BE2C (cell line): Measurements from ENCODE around the gene PRPF38A. TPM values are rescaled to one million over a fixed set of nuclear protein-coding genes. Genes with fewer than 3 reads are reported as not detected.

ENCODE experiments used
- DNase-seq: peaks from one replicate; pipeline ENCODE4 v3.0.0-alpha.2; 2020
- H3K27me3 ChIP-seq: fragments of 250-450 bp; sonication (Bioruptor Pico); 2 replicates; pipeline ENCODE4 v1.5.1; 2020; ENCODE audit warnings: mild to moderate bottlenecking
- H3K36me3 ChIP-seq: fragments of 250-450 bp; sonication (Bioruptor Pico); 2 replicates; pipeline ENCODE4 v1.5.1; 2020; ENCODE audit warnings: mild to moderate bottlenecking
- H3K4me1 ChIP-seq: fragments of 250-450 bp; sonication (Bioruptor Pico); 2 replicates; pipeline ENCODE4 v1.5.1; 2020
- H3K4me3 ChIP-seq: 2 replicates; pipeline ENCODE4 v1.5.1; 2011; ENCODE audit warnings: low read depth, low read length
- H3K9me3 ChIP-seq: fragments of 250-450 bp; sonication (Bioruptor Pico); 2 replicates; pipeline ENCODE4 v1.5.1; 2020
- CTCF ChIP-seq: IDR thresholded peaks from 2 replicates; pipeline ENCODE4 v1.5.1; 2012; ENCODE audit warnings: mild to moderate bottlenecking, low read depth, low read length
- polyA plus RNA-seq: library from polyadenylated mRNA; unstranded; fragments of >200 nt; gene quantifications from one replicate; pipeline ENCODE4 v1.2.1, GENCODE V29; 2012; ENCODE audit warnings: low read depth, missing spikeins; ENCODE audit not compliant: insufficient read length, insufficient read depth

The PRPF38A gene, protein sequence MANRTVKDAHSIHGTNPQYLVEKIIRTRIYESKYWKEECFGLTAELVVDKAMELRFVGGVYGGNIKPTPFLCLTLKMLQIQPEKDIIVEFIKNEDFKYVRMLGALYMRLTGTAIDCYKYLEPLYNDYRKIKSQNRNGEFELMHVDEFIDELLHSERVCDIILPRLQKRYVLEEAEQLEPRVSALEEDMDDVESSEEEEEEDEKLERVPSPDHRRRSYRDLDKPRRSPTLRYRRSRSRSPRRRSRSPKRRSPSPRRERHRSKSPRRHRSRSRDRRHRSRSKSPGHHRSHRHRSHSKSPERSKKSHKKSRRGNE
- polyA plus RNA-seq = 56.5 TPM

GRCh38 chr1:52404116-52404974, at the start of gene PRPF38A, which contains the start of gene ORC1:
PRPF38A (plus strand) TSS chr1:52404602; CDS start chr1:52404750, 148 bp downstream.
ORC1 (minus strand) TSS chr1:52404423; CDS start chr1:52402223, 2,200 bp downstream.
- Histone ChIP-seq H3K9me3 (no peaks in the 10 kb centered on the region), H3K27me3 (no peaks in the 10 kb centered on the region), H3K4me1 (no peaks in the 10 kb centered on the region), H3K4me3 (peak within 1 kb of the TSS; percentile 98), H3K36me3 (no peaks in the 10 kb centered on the region; the same call in 1 of the 2 replicates)
- peak; percentile 93 for DNase-seq
- TF ChIP-seq CTCF = peak; percentile 36

DNA sequence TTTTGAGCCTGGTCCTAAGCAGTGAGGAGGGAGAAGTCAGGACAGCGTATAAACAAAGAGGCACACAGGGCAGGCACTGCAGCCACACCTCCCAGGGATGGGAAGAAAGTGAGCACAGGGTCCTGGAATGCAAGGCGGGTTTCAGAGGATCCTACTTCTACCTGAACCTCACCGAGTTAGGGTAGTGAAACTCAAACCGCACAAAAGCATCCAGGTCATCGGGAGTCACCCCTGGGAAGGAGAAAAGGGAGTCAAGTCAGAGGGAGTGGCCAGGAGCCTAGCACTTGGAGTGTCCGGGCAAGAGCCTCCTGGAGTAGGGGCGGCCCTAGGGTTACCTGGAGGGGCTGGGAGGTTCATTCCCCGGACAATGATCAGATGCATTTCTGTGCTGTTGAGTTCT, 49.0 kb upstream of the PRPF38A start:
- Histone ChIP-seq H3K4me1 (no peaks in the 10 kb centered on the region), H3K27me3 (no peaks in the 10 kb centered on the region), H3K36me3 (peaks cover 19% of the 10 kb centered on the region), H3K9me3 (no peaks in the 10 kb centered on the region), H3K4me3 (no peak overlapping the region)
- no peak for TF ChIP-seq CTCF
- DNase-seq = no peak

DNA sequence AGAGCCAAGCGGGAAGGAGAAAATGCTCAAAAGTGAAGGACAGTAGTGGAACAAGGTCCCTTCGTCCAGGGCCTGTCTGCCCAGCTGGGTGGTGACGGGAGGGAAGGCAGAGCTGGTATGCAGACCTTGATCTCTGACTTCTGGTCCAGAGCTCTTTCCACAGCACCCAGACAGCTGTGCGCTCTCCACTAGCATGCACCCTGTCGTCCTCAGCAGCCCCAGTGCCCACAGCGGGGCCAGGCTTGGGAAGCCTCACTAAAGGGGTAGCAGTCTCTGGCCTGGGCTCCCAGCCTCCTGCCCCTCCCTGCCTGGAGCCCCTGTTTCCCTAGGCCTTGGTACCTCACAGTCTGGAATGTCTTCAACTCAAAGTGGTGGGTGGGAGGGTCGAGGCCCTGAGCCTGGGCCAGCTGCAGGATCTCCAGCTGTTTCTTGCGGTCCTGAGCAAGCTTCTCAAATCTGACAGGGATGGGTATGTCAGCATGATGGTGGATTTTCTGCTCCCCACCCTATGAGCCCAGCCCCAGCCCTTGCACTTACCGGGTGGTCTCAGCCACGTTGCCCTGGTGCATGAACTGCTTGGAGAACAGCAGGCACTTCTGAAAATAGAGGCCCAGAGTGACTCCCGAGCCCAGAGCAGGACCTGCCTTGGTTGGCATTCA, 48.4 kb upstream of the PRPF38A start:
- no peak overlapping the region for H3K4me3 ChIP-seq
- DNase-seq = no peak
- no peaks in the 10 kb centered on the region for H3K27me3 ChIP-seq
- H3K9me3 ChIP-seq = no peaks in the 10 kb centered on the region
- H3K36me3 ChIP-seq = peaks cover 19% of the 10 kb centered on the region
- no peaks in the 10 kb centered on the region for H3K4me1 ChIP-seq
- TF ChIP-seq CTCF = no peak

DNA sequence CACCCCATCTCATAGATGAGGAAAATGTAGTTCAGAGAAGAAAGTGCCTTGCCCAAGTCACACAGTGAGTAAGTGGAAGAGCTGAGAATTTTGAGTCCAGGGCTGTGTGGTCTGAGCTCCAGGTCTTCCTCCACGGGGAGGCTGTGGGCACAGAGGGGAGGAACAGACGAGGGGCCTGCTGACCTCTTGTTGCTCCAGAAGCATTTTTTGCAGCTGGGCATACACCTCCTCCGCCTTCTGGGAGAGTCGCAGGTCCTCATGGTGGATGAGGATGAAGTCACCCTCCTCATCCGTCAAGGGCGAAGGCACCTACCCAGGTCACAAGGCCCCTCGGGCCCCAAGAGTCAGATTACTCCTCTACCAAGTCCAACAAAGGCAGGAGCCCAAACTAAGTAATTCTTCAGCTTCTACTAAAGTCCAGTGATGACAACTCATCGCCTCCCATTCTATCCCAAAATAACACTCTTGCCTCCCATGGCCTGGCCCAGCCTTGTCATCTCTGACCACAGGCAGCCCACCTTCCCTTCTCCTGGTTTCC, 47.5 kb upstream of the PRPF38A start:
- no peak for TF ChIP-seq CTCF
- Histone ChIP-seq H3K4me1 (no peaks in the 10 kb centered on the region), H3K36me3 (peaks cover 19% of the 10 kb centered on the region), H3K4me3 (no peak overlapping the region), H3K9me3 (no peaks in the 10 kb centered on the region), H3K27me3 (no peaks in the 10 kb centered on the region)
- no peak for DNase-seq

- no peak overlapping the region for H3K4me3 ChIP-seq
- no peaks in the 10 kb centered on the region for H3K4me1 ChIP-seq
- DNase-seq = no peak
- peaks cover 19% of the 10 kb centered on the region for H3K36me3 ChIP-seq
- no peak for TF ChIP-seq CTCF
- no peaks in the 10 kb centered on the region for H3K27me3 ChIP-seq
- H3K9me3 ChIP-seq = no peaks in the 10 kb centered on the region
These were observed 47.0 kb upstream of the PRPF38A start for GRCh38 chr1:52357397-52357796.
